Progenitor cell of endocrine pancreas (in vitro differentiated cells): ENCODE measurements around the gene PARS2. TPM values are rescaled to one million over a fixed set of nuclear protein-coding genes. Genes with fewer than 3 reads are reported as not detected.

Experiments used
- DNase-seq: peaks from one replicate; pipeline ENCODE4 v3.0.0; 2021; ENCODE audit warnings: low spot score; ENCODE audit not compliant: unreplicated experiment
- H3K27ac Mint-ChIP-seq: 2 replicates; pipeline ENCODE4 v1.8.0; 2021; ENCODE audit warnings: mild to moderate bottlenecking, moderate library complexity, mixed read lengths
- H3K27me3 Mint-ChIP-seq: 2 replicates; pipeline ENCODE4 v1.8.0; 2021; ENCODE audit warnings: mixed read lengths
- H3K36me3 Mint-ChIP-seq: 2 replicates; pipeline ENCODE4 v1.8.0; 2022; ENCODE audit warnings: mixed read lengths; ENCODE audit not compliant: insufficient read depth
- H3K4me1 Mint-ChIP-seq: 2 replicates; pipeline ENCODE4 v1.8.0; 2021; ENCODE audit warnings: low read depth, mixed read lengths
- H3K4me3 Mint-ChIP-seq: 2 replicates; pipeline ENCODE4 v1.8.0; 2021; ENCODE audit warnings: low read depth, mild to moderate bottlenecking, moderate library complexity, mixed read lengths
- H3K9me3 Mint-ChIP-seq: 2 replicates; pipeline ENCODE4 v1.8.0; 2021; ENCODE audit warnings: low read depth, mixed read lengths
- total RNA-seq: library from RNA; stranded (reverse); gene quantifications from 2 replicates; pipeline ENCODE4 v1.2.1, GENCODE V29; 2021
- TF ChIP-seq, protein P1 (sequence below): fragments of 200-600 bp; sonication (generic); IDR thresholded peaks from one replicate; pipeline ENCODE4 v1.5.0; 2021; ENCODE audit warnings: antibody characterized with exemption, mild to moderate bottlenecking; ENCODE audit not compliant: unreplicated experiment

Gene PARS2
- total RNA-seq, 1 donor from 2014 or later, result 11.0 TPM

- Mint-ChIP-seq H3K4me3 (no peak overlapping the region), H3K4me1 (peaks cover 1% of the 10 kb centered on the region), H3K9me3 (no peaks in the 10 kb centered on the region), H3K36me3 (no peaks in the 10 kb centered on the region), H3K27me3 (peaks cover 31% of the 10 kb centered on the region), H3K27ac (no peak overlapping the region)
- peak; percentile 7 for DNase-seq
- TF ChIP-seq, protein P1, sequence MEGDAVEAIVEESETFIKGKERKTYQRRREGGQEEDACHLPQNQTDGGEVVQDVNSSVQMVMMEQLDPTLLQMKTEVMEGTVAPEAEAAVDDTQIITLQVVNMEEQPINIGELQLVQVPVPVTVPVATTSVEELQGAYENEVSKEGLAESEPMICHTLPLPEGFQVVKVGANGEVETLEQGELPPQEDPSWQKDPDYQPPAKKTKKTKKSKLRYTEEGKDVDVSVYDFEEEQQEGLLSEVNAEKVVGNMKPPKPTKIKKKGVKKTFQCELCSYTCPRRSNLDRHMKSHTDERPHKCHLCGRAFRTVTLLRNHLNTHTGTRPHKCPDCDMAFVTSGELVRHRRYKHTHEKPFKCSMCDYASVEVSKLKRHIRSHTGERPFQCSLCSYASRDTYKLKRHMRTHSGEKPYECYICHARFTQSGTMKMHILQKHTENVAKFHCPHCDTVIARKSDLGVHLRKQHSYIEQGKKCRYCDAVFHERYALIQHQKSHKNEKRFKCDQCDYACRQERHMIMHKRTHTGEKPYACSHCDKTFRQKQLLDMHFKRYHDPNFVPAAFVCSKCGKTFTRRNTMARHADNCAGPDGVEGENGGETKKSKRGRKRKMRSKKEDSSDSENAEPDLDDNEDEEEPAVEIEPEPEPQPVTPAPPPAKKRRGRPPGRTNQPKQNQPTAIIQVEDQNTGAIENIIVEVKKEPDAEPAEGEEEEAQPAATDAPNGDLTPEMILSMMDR, result no peak
Measured at GRCh38 chr1:54811739-54812655, 47.7 kb upstream of the PARS2 start.

DNA sequence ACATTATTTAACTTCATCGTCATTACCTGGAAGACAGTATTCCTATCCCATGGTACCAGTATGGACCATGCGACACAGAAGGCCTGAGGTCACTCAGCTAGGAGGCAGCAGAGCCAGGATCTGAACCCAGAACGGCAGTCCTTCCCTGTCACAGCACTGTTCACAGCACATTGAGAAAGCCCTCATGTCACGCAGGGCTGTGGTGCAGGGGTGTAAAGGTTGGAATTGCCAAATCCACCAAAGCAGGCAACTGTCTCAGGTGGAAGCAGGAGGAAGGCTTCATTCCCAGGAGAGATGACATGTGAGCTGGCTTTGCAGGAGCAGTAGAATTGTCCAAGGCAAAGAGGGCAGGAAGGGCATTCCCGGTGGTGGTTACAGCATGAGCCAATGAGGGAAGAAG is 46.7 kb upstream of the PARS2 start:
- no peak overlapping the region for H3K4me3 Mint-ChIP-seq
- no peaks in the 10 kb centered on the region for H3K9me3 Mint-ChIP-seq
- H3K4me1 Mint-ChIP-seq, result peaks cover 1% of the 10 kb centered on the region
- DNase-seq, result no peak
- peaks cover 24% of the 10 kb centered on the region for H3K27me3 Mint-ChIP-seq
- no peaks in the 10 kb centered on the region for H3K36me3 Mint-ChIP-seq
- no peak overlapping the region for H3K27ac Mint-ChIP-seq
- TF ChIP-seq, protein P1, result no peak

DNA sequence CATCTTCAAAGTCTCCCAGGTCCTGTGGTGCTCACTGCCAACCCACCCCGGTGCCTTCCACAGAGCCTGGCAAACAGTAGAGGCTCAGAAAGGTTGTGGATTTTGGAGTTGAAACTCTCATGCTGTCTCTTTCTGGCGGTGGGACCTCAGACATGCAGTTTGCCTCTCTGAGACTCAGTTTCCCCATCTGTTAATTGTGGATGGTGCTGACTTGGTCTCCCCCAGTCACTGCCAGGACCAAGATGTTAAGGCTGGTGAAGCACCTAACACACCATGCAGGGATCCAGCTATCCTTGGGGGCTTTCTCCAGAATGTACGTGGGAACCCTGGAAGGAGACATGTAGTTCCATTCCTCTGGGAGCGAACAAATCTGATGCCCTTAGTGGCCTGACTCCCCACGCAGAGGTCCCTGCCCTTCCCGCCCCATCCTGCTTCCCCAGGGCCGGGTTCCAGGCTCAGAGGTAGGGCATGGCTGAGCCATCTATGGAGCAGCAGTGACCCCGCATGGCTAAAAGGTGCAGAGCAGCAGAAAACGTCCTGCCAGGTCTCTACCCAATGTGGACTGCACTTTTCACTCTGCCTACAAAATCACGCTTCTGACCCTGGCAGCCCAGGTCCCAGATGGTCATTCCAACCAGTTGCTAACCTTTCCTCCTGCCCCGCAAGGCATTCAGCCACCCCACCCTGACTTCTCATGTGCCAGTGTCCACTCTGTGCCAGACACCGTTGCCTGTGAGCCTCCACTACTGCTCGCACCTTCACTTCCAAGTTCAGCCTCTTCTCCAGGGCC is 46.0 kb upstream of the PARS2 start:
- no peaks in the 10 kb centered on the region for H3K9me3 Mint-ChIP-seq
- no peak overlapping the region for H3K27ac Mint-ChIP-seq
- peaks cover 20% of the 10 kb centered on the region for H3K27me3 Mint-ChIP-seq
- peaks cover 1% of the 10 kb centered on the region for H3K4me1 Mint-ChIP-seq
- TF ChIP-seq, protein P1, result peak; percentile 93
- DNase-seq, result peak; percentile 66
- no peaks in the 10 kb centered on the region for H3K36me3 Mint-ChIP-seq
- no peak overlapping the region for H3K4me3 Mint-ChIP-seq

DNA sequence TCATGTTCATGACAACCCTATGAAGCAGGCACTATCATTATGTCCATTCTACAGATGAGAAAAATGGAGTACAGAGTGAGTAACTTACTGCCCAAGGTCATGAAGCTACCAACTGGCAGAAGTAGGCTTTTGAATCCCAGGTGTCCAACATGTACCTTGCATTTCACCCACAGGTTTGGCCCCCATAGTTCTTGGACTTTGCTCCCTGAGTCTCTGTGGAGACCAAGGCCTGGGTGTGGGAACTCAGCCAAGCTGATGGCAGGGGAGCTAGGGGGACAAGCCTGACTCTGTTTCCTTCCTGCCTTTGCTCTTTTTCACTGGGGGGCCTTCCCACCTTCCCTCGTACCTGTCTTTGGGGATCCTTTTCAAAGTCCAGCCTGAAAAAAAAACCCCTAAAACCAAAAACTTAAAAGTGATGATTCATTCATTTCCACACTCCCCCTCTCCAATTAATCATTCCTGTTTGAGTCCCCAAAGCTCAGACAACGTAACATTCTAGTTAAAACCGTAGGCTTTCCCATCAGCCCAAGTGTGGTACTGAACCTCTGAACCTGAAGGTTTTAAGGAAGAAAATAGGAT is 45.3 kb upstream of the PARS2 start:
- Mint-ChIP-seq H3K4me3 (no peak overlapping the region), H3K27me3 (peaks cover 20% of the 10 kb centered on the region), H3K4me1 (peaks cover 1% of the 10 kb centered on the region), H3K36me3 (no peaks in the 10 kb centered on the region), H3K27ac (no peak overlapping the region), H3K9me3 (no peaks in the 10 kb centered on the region)
- TF ChIP-seq, protein P1, result no peak
- DNase-seq, result no peak

DNA sequence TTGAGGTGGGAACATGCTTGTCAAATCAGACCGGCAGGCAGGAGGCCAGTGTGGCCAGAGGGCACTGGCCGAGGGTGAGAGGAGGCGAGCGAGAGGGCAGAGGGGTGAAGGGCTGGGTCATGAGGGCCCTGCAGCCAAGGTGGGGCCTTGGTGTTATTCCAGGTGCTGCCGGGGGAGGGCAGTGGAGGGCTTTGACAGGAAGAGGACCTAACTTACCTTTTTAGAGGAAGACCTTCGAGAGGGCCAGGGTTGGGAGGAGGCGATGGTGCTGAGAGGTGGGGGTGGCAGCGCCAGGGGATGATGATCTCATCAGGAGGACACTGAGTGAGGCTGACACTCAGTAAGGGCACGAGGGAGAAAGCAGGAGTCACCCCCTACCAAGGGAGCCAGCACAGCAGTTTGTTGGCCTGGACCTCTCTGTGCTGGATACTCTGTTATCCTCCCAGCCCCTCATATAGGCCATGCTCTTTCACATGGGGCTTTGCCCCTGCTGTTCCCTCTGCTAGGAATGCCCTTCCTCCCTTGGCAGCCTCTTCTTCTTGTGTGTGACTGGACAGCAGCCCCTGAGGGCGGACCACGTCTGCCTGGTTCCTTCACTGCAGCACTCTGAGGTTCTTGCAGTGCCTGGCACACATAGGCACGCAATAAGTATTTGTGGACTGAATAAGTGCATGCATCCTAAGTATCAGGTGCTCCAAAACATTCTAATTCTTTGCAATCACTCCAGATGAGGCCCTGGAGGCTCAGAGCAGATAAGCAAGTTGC is 44.3 kb upstream of the PARS2 start:
- no peak overlapping the region for H3K4me3 Mint-ChIP-seq
- no peak overlapping the region for H3K27ac Mint-ChIP-seq
- TF ChIP-seq, protein P1, result no peak
- H3K36me3 Mint-ChIP-seq, result no peaks in the 10 kb centered on the region
- no peak for DNase-seq
- peaks cover 20% of the 10 kb centered on the region for H3K27me3 Mint-ChIP-seq
- H3K9me3 Mint-ChIP-seq, result no peaks in the 10 kb centered on the region
- peaks cover 1% of the 10 kb centered on the region for H3K4me1 Mint-ChIP-seq
